LNCaP clone FGC (cell line): Measurements from ENCODE around the gene HPD.

Source experiments
- DNase-seq: peaks from one replicate; pipeline ENCODE4 v3.0.0-alpha.2; 2011; ENCODE audit warnings: low read depth
- H3K4me3 ChIP-seq: 2 replicates; pipeline ENCODE4 v1.5.1; 2011; ENCODE audit warnings: mild to moderate bottlenecking, low read depth, low read length, control low read depth
- TF ChIP-seq, protein P1 (sequence below): IDR thresholded peaks from 2 replicates; pipeline ENCODE4 v1.5.1; 2012; ENCODE audit warnings: mild to moderate bottlenecking; ENCODE audit not compliant: control insufficient read depth, insufficient read depth; ENCODE audit errors: extremely low read depth

Gene HPD

GRCh38 chr12:121804417-121805111, 54.1 kb downstream of the HPD start:
- DNase-seq, result no peak
- TF ChIP-seq, protein P1, sequence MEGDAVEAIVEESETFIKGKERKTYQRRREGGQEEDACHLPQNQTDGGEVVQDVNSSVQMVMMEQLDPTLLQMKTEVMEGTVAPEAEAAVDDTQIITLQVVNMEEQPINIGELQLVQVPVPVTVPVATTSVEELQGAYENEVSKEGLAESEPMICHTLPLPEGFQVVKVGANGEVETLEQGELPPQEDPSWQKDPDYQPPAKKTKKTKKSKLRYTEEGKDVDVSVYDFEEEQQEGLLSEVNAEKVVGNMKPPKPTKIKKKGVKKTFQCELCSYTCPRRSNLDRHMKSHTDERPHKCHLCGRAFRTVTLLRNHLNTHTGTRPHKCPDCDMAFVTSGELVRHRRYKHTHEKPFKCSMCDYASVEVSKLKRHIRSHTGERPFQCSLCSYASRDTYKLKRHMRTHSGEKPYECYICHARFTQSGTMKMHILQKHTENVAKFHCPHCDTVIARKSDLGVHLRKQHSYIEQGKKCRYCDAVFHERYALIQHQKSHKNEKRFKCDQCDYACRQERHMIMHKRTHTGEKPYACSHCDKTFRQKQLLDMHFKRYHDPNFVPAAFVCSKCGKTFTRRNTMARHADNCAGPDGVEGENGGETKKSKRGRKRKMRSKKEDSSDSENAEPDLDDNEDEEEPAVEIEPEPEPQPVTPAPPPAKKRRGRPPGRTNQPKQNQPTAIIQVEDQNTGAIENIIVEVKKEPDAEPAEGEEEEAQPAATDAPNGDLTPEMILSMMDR, result no peak
- peak overlapping the region; percentile 62 for H3K4me3 ChIP-seq

DNA sequence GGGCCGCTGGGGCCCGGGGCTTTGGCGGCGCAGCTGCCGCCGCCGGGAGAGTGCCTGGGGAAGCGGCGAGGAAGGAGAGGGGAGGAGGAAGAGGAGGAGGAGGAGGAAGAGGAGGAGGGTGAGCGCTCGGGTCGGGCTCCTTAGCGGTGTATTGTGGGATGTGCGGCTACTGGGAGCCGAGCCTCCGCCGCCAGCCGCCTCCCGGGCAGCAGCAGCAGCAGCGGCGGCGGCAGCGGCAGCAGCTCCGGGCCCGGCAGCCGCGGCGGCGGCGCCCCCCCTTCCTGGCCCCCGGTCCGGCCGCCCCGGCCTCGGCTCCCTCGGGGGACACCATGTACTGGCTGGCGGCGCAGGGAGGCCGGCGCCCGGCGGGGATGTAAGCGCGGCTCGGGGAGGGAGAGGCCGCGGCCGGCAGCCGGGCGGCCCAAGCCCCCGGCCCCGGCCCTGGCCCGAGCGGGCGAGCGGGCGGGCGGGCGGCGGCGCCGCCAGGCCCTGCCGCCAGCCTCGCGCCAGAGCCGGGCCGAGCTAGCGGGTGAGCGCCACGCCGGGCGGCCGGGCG, 54.7 kb downstream of the HPD start, which contains the start of gene SETD1B:
SETD1B (plus strand) TSS at position 149 of the 556 bp plus-strand sequence. CDS start 729 bp downstream, outside the sequence.
- no peak for DNase-seq
- peak within 1 kb of the TSS; percentile 62 for H3K4me3 ChIP-seq
- TF ChIP-seq, protein P1, result no peak

DNA sequence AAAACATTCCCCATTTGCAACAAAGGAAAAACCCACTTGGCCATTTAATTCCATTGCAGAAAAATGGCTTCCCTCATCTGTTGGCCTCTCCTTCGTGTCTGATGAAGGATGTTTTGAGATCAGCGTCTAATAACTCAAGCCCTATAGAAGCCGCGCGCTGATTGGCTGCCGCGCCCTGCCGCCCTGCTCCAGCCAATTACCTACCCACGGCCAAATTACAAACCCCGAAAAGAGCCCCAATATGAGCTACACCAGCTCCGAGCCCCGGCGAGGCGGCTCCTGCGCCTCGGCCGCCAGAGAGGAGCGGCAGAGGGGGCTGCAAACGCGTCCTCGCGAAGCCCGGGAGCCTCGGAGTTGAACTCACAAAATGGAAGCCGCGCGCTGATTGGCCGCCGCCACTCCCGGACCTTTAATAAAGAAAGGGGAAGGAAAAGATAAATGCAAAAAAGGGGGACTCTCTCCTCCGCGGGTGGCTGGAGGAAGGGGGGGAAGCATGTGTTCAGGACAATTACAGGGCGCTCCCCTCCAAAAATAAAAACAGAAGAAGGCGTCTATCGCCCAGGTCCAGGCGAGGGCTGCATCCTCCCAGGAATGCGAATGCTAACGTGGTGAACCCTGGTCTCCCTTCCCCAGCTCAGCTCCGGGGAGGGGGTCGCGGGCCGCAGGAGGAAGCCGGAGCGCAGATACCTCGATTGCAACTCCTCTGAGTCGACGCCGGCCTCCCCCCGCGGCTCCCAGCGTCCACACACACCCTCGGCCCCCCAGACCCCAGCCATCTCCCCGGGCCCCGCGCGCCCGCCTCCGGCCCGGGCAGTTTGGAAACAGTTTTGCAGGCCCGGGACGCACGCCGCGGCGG, 55.6 kb downstream of the HPD start:
- H3K4me3 ChIP-seq, result peak overlapping the region; percentile 62
- TF ChIP-seq, protein P1, result no peak
- peak; percentile 70 for DNase-seq

DNA sequence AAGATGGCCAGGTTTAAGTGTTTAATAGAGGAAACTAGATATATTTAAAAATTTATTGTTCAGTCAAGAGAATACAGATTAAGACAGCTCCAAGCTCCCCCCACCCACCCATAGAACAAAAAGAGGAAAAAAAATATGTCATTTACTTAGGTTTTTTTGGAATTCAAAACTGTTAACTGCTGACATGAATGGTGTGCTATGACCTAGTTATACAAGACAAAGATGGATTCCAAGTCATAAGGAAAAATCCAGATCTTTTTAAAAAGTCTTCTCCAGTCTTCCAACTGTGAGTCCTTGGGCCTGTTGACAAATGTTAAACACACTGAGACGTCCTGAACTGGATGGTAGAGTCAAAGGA, 56.2 kb downstream of the HPD start:
- H3K4me3 ChIP-seq, result peak overlapping the region; percentile 62
- TF ChIP-seq, protein P1, result no peak
- DNase-seq, result no peak

GRCh38 chr12:121801595-121802484, 56.8 kb downstream of the HPD start:
- TF ChIP-seq, protein P1, result no peak
- H3K4me3 ChIP-seq, result peak overlapping the region; percentile 62

More at GRCh38 chr12:121801595-121802484, 56.8 kb downstream of the HPD start:
- no peak for DNase-seq
